ENCODE data around the gene SRGAP1.

SRGAP1 gene

DNA sequence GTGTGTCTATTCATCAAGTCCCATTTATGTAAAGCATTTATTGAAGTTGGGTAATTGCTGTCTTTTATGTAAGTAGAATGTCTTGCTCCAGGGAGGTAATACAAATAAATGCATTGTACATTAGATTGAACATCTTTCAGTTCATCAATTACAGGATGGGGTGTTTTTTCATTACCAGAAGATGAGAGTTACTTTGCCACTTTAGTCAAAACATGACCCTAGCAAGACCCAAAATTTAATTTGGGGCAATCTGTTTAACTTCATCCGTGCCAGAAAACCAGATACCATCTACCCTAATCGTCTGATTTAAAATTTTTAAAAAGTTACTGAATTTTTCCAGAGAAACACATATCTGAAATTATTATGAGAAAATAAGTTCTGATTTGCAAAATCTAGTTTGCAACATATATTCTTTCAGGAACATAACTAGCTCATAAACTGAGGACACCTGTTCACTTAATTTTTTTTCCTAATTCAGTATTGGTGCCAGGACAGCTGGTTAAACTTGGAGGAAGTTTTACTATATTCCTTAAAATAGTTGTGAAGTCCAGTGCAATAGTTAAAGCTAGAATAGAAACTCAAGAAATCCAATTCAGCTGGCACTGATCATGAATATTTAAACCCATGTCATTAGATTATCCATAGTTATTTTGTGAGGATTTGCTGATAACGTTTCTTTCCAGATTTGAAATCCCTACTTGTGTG, 114.5 kb downstream of the SRGAP1 start:
- in situ Hi-C loops (cut with MboI; ENCODE audit: low sequenced_read_pairs) = no loop called here

DNA sequence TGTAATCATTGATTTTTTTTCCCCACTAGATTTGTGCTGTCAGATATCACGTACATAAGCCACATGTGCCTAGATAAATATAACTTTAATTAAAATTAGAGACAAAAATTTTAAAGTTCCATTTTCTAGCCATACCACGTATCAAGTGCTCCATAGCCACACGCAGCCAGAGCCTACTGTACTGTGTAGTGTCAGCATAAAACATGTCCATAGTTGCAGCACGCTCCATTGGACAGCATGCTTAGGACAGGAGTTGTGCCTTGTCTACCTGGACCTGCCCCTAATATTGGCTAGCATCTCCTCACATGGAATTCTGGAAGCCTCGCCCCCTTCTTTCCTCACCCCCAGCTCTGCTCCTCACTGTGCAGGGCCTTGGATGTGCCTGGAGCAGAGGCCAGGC, 116.5 kb downstream of the SRGAP1 start:
- in situ Hi-C loops (cut with MboI; ENCODE audit: low sequenced_read_pairs) = no loop called here

DNA sequence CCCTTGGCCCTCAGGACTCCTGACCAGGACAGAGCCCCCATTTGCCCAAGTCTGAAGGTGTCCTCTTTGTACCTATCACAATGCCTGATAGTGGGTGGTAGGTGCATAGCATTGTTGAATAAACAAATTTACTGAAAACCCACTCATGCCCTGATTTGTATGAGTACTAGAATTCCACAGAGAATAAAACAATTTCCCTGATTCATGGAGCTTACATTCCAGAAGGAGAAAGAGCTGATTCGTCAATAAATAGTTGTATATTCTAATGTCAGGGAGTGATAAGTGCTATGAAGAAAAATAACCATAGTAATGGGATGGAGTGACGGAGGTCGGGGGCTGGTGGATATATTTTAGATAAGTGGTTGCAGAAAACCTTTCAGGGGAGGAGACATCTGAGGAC, 117.0 kb downstream of the SRGAP1 start:
- in situ Hi-C loops (cut with MboI; ENCODE audit: low sequenced_read_pairs) = no loop called here

- in situ Hi-C loops (cut with MboI; ENCODE audit: low sequenced_read_pairs) = no loop called here
Observed at GRCh38 chr12:63963868-63964267, 119.4 kb downstream of the SRGAP1 start.

DNA sequence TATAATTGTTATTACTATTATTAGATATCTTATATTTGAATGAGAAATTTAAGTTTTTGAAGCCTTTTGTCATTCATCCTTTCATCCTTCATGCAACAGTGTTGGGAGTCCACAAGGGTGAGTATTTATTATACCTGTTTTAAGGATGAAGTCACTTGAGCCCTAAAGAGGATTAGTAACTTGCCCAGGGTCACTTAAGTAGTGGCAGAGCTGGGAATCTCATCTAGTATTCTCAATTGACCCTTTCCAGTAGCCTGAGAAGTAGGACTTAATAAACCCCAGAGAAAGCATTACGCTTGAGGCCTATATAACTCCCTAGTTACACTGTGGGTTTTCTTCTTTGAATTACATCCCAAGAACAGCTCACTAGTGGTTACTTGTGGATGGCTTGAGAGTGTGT, 119.8 kb downstream of the SRGAP1 start:
- in situ Hi-C loops (cut with MboI; ENCODE audit: low sequenced_read_pairs) = no loop called here

- in situ Hi-C loops (cut with MboI; ENCODE audit: low sequenced_read_pairs) = no loop called here
Observed at GRCh38 chr12:63965936-63966605, 121.6 kb downstream of the SRGAP1 start.

- in situ Hi-C loops (cut with MboI; ENCODE audit: low sequenced_read_pairs) = no loop called here
Observed at GRCh38 chr12:63966606-63966975, 122.1 kb downstream of the SRGAP1 start.

DNA sequence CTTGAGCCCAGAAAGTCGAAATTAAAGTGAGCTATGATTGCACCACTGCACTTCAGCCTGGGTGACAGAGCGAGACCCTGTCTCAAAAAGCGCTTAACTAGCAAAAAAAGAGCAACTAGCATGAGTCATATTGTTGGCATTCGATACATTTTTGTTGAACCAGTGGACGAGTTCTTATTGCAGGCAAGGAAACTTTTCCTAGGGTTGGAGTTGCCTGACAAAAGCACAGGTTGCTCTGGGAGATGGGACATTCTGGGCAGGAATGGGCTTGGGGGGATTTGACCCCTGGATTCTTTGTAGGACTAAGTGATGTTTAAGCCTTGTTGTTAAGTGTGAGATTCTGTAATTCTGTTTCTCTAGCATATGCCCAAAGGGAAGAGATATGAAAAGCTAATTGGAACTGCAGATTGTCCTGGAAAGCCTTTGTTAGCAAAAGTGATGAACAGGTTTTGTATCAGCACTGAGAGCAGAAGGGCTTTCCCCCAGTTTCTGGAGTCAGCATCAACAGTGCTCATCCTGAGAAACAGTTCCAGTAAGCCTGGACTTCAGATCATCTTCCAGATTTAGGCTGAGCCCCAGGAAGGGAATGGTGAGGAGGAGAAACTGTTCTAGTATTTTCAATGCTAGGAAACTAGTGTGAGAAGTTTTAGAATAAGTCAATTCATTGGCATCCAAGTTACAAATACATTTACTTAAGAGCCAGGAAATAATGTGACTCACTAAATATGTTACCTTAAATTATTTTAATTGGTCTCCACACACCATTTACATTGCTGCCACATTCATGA, 123.1 kb downstream of the SRGAP1 start:
- in situ Hi-C loops (cut with MboI; ENCODE audit: low sequenced_read_pairs) = no loop called here

DNA sequence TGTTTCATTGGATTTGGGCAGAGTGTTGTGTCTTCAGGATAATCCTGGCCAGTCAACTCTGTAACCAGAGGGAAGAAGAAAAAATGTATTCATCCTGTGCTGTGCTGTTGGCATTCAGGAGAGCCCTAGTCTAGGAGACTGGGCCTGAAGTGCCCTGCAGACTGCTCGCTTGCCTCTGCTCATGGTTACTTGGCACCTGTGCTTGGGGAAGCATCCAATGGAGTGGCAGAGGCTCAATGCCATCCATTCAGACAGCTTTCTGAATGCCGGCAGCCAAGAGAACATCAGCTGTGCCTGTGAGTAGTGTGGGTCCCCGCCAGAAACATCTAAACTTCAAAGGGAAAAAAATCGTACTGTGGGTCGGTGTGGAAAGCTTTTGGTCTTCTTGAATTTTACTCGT, 124.2 kb downstream of the SRGAP1 start:
- in situ Hi-C loops (cut with MboI; ENCODE audit: low sequenced_read_pairs) = no loop called here

GRCh38 chr12:63976902-63977395, 132.4 kb downstream of the SRGAP1 start:
- in situ Hi-C loops (cut with MboI; ENCODE audit: low sequenced_read_pairs) = no loop called here

DNA sequence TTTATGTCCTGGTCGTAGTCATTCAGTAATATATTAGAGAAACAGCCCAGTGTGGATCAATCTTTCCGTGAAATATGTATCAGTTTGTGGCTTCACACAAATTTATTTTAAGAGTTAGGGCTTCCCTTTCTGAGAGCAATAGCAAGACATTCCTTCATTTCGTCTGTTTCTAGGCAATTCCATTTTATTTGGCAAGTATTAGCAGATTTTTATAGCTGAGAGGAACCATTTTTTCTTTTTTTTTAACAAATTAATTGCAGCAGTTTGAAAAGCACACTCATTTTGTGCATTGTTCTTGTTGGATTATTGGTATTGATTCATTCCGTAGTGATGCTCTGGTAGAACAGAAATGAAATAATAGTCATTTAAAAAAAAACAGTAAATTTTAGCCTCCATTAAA, 132.9 kb downstream of the SRGAP1 start:
- in situ Hi-C loops (cut with MboI; ENCODE audit: low sequenced_read_pairs) = no loop called here

DNA sequence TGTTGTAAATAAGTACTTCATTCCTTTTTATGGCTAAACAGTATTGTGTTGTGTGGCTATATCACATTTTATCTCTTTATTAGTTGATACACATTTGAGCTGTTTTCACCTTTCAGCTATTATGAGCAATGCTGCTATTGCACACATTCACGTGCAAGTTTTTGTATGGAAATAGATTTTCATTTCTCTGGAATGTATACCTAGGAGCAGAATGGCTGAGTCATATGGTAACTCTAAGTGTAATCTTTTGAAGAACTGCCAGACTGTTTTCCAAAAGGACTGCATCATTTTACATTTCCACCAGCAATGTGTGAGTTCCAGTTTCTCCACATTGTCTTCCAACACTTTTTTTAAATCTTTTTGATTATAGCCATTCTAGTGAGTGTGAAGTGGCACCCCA, 134.0 kb downstream of the SRGAP1 start:
- in situ Hi-C loops (cut with MboI; ENCODE audit: low sequenced_read_pairs) = no loop called here

DNA sequence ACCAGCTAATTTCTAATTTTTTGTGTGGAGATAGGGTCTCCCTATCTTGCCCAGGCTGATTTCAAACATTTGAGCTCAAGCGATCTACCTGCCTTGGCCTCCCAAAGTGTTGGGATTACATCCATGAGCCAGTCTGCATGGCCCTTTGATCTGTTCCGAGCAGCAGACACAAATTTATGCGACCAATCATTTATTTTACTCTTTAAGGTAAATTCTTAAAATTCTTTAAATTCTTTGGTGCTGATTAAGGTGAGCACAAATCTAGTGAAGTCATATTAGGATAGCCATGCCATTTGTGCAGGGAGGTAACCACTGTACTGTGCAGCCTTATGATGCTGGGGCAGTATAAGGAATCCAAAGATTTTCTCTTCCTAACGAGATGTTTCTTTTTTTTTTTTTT, 135.7 kb downstream of the SRGAP1 start:
- in situ Hi-C loops (cut with MboI; ENCODE audit: low sequenced_read_pairs) = no loop called here

DNA sequence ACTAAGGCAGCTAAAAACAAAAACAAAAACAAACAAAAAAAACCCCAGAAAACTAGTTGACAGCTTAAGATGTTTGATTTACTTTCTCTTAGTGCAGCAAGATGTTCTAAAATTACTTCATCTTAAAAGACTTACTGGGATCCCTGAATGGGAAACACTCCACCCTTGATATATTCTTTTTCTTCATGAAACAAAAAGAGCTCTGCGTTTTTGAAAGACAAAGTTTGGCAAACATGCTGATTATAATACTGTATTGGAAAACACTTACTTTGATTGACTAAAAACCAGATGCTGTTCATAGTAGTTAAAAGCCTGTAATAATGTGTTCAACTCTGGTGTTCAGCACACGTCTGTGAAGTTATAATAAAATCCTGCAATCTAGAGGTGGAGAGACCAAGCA, 136.8 kb downstream of the SRGAP1 start:
- in situ Hi-C loops (cut with MboI; ENCODE audit: low sequenced_read_pairs) = no loop called here

GRCh38 chr12:63982604-63983295, 138.2 kb downstream of the SRGAP1 start:
- in situ Hi-C loops (cut with MboI; ENCODE audit: low sequenced_read_pairs) = no loop called here

DNA sequence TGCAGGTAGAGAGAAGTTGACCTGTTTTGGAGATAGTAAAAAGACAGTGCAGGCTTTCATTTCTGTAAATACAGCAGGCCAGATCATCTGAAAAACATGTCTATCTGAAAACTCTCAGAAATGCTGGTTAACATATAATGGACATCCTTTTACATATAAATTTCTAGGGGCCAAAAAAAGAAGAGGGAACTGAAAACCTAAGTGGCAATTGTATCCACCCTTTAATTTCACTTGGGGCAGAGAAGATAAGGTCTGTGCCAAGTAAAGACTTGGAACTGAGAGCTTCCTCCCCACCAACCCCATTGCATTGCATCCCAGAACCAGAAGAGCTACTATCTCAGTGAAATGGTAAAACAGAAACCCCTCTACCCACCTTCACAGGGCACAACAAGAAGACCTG, 141.0 kb downstream of the SRGAP1 start:
- in situ Hi-C loops (cut with MboI; ENCODE audit: low sequenced_read_pairs) = no loop called here

- in situ Hi-C loops (cut with MboI; ENCODE audit: low sequenced_read_pairs) = no loop called here
Observed at GRCh38 chr12:63985945-63986344, 141.4 kb downstream of the SRGAP1 start.

- in situ Hi-C loops (cut with MboI; ENCODE audit: low sequenced_read_pairs) = no loop called here
Observed at GRCh38 chr12:63989301-63989845, 144.9 kb downstream of the SRGAP1 start.

DNA sequence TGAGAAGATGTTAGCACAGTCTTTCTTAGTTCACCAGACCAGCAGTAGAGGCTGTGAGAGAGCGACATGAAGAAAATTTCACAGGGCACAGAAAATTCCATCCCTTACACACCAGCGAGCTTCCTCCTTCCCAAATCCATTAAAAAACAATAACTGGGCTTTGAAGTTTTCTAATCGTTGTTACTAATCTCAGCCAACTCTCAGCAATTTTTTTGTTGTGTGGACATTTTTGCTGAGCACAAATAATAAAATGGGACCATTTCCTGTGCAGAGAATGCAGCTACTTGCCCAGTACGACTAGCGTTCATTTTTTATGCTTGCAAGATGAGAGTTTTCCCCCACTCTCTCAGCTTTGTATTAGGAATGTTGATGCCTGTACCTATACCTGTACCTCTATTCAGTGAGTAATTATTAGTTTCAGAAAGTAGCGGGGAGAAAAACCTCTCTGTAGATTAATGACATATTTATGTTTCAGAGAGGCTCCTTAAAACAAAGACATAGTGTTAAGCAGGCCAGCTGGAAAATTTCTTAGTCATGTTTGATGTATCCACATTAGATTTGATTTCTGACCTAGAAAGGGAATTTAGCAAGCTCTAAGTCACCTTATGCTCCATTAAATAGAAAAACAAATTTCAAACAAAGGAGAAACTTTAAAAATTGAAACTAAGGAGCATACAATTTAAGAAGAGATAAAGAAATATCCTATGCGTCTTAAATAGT, 146.5 kb downstream of the SRGAP1 start:
- in situ Hi-C loops (cut with MboI; ENCODE audit: low sequenced_read_pairs) = no loop called here

- in situ Hi-C loops (cut with MboI; ENCODE audit: low sequenced_read_pairs) = no loop called here
Observed at GRCh38 chr12:63994704-63995103, 150.2 kb downstream of the SRGAP1 start.

All from hTERT RPE-1 (cell line).